LHCN-M2 (cell line): ENCODE data around the gene SP140. TPM values are rescaled to one million over a fixed set of nuclear protein-coding genes. Genes with fewer than 3 reads are reported as not detected.

Source experiments
- DNase-seq: peaks from one replicate; pipeline ENCODE4 v3.0.0-alpha.2; 2012; ENCODE audit warnings: low read depth
- total RNA-seq: library from RNA; depleted of rRNA; stranded (reverse); fragments of >200 nt; gene quantifications from 2 replicates; pipeline ENCODE4 v1.2.3, GENCODE V29; 2014

The SP140 gene
- total RNA-seq, 1 experiment from 2014 or later, result 0.34 TPM

DNA sequence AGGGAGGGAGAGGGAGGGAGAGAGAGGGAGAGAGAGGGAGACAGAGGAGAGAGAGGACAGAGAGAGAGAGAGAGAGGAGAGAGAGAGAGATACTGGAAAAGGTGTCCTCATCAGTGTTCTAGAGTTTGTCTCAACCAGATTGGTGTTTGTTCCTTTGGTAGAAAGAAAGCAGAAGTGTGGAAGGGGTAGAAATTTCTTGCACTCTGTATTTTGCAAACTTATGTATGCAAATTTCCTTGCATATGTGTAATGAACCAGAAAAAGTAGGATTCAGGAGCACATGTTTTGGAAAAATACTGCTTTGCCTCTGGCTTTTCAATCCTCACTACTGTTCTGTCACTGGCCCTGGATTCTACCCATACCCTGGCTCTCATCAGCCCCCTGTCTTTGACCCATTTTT lies 1.1 kb upstream of the SP140 start:
- DNase-seq, result no peak

DNA sequence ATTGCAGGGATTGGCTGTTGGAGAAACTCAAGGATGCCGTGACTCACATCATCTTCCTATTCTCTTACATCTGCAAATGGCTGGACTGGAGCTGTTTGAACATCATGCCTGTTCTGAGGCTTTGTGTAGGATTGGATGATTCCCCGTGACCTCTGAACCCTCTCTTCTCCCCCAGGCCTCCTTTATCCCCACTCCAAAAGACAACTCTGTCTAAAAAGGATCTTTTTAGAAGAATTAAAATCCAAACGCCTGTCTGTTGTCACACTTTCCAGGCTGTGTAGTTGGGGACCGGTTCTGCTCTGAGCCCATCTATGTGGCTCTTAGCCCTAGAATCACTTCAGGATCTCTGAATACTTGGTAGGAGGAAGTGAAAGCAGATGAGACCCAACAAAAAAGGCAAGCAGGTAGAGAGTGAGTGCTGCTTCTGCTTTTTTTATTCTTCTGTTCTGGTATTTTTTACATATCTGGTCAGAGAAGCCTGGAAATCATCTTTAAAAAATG lies 565 bp downstream of the SP140 start:
- DNase-seq, result no peak

DNA sequence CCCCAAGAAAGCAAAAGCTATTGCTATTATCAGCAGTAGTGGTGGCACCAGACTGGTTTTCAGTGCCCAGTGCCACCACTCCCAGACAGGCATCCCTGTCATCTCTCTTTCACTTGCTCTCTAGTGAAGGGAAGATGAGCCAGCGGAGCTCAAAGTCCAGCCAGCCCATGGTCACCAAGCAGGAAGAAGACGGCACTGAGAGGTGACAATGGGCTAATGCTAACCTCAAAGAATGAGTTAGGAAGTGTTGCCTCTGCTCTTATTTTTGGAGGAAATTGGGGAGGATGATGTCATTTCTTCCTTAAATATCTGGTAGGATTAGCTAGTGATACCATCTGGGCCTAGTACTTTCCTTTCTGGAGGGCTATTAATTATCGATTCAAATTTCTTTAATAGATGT lies 1.7 kb downstream of the SP140 start:
- DNase-seq, result no peak

DNA sequence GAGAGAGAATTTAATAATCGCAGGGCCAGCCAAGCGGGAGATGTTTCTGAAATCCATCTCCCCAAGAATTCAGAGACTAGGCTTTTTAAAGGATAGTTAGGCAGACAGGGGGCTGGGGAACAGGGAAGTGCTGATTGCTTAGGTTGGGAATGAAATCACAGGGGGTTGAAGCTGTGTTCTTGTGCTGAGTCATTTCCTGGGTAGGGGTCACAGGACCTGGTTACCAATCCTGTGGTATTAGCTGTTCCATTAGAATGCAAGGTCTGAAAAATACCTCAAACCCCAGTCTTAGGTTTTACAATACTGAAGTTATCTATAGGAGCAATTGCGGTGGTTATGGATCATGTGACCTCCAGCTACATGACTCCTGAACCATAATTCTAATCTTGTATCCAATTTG lies 4.6 kb downstream of the SP140 start:
- DNase-seq, result peak; percentile 58

DNA sequence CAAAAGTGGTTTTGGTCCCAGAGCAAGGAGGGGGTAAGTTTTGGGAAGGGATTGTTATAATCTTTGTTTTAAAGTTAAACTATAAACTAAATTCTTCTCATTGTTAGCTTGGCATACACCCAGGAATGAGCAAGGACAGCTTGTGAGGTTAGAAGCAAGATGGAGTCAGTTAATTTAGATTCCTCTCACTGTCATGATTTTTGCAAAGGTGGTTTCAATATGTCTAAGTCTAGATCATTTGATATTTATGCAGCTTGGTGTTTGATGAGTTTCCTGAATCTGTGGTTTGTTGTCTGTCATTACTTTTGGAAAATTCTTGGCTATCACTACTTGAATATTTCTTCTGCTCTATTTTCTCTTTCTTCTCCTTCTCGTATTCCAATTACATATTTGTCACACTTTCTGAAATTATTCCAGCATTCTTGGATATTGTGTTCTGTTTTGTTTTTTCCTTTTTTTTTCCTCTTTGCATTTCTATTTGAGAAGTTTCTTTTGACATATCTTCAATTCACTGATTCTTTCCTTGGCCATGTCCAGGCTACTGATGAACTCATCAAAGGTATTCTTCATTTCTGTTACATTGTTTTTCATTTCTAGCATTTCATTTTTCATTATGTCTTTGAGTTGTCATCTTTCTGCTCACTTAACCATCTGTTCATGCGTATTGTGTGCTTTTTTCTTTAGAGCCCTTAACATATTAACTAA lies 5.1 kb downstream of the SP140 start:
- DNase-seq, result peak; percentile 6

DNA sequence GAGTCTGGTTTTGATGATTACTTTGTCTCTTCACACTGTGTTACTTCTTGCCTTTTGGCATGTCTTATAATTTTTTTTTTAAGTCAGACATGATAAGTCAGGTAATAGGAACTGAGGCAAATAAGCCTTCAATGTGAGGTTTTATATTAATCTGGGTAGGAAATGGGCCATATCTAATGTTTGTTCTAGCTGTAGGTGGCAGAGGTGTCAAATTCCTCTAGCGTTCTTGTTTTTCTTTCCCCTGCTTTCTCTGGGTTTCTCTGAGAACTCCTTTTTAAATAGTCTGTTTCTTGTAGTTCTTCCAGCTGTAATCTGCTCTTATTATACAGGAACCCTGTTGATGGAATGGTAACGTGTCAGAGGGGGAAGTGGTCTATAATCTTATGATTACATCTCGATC lies 5.7 kb downstream of the SP140 start:
- no peak for DNase-seq

DNA sequence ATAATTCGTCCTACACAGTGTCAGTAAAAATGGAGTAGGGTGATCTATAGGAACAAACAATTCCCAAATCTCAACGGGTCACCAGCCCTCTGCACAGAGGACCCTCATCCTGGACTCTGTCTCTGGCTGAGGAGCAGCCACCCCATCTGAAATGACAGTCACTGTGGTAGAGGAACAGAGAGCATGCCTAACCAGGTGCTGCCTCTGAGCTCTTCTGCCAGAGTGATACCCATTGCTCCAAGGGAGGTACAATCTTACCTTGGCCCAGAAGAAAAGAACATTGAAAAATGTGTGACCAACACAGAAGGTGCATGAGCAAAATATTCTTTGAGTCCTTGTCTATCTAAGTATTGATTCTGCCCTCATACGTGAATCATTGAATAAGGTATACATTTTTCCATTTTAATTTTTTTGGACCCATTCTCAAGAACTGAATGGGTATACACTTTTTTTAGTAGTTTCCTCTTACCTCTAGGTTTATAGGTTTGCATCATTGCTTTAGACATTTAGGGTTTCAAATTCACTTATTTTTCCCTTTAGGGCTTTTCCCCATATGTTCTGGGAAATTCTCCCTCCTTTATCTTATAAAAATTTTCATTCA lies 8.7 kb downstream of the SP140 start:
- DNase-seq, result no peak

DNA sequence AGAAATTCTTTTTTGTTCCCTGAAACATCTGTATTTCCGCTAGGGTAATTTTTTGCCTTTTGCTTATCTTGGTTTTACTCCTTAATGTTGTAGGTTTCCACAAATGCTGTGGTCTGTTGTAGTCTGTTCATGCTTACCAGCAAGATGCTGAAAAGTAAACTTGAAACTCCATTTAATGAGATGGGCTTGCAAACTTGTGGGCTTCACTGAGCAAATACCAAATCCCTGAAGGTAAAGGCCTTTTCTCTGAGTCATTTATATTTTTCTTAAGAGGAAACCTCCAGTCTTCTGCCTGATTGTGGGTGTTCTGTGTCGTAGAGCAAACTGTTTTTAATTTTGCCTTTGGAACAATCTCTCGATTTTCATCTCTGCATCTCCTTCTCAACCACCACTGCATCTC lies 9.3 kb downstream of the SP140 start:
- no peak for DNase-seq

DNA sequence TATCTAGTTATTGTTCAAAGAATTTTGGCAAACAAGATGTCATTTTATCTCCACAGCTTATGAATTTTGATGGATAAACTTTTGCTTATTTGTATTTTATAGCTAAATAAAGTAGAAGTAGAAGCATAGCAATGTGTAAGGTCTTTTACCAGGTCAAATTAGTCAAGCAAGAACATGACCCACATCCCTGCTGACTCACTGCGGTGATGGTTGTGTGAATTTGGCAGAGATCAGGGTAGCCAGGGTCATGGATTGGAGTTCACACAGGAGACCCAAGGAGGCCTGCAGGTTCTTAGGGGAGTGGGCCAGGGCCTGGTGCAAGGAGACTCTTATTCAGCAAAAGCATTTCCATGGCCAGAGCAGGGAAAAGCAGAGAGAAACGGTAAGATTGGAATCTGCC lies 18.7 kb downstream of the SP140 start:
- peak; percentile 42 for DNase-seq

DNA sequence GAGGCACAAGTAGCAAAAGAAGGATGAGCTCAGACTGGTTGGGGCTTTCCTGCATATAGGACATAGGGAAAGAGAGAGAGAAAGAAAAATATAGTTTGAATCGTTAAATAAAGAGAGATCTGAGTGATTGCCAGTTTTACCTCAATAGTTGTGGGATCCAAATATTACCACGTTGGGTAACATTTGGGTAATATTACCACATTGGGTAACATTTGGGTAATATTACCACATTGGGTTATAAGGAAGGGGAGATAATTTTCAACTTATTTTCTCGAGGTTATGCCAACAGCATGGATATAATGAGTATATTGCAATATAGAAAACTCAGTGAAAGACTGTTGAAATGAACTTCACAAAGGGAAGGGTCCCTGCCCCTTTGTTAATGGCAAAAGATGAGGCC lies 20.7 kb downstream of the SP140 start:
- DNase-seq, result no peak

DNA sequence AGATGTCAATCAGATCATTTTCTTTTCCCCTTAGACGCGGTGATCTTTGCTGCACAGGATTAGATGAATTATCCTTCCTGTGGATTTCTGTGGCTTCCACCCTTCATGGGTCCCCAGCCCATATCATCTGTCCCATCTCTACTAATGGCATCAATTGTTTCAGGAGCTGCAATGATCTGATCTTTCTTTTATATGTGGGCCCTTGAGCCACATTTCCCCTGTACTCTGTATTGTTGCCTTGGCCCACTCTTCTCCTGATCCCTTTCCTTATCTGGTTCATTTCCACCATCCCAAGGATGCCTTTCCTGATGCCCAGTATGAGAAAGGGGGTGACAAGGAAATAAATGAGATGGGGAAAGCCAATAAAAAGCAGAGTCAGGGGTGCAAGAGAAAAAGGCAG lies 24.7 kb downstream of the SP140 start:
- no peak for DNase-seq

DNA sequence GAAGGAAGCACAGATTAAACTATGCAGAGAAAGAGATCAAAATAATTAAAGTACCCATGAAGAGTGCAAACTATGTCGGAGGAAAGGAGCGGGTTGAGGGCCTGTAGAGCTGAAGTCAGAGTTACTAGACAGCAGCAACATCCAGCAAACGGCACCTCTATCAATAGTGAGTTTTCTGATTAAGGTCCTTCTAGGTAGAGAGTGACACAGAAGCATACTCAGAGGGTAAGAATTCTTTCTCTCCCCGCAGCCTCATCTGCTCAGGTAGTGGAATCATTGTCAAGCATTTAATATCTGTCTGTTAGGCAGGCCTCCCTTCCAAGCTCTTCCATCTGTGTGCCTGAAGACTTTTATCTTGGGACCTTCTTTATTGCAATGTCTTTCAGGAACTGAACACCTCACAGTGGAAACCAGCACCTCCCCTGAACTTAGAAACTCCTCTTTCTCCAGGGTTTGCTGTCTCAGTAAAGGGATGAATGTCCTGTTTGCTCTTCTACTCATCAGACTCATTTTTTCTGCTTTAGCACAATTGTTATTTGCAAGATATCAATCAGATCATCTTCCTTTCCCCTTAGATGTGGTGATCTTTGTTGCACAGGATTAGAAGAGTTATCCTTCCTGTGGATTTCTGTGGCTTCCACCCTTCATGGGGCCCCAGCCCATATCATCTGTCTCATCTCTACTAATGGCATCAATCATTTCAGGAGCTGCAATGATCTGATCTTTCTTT lies 28.8 kb downstream of the SP140 start:
- DNase-seq, result no peak

DNA sequence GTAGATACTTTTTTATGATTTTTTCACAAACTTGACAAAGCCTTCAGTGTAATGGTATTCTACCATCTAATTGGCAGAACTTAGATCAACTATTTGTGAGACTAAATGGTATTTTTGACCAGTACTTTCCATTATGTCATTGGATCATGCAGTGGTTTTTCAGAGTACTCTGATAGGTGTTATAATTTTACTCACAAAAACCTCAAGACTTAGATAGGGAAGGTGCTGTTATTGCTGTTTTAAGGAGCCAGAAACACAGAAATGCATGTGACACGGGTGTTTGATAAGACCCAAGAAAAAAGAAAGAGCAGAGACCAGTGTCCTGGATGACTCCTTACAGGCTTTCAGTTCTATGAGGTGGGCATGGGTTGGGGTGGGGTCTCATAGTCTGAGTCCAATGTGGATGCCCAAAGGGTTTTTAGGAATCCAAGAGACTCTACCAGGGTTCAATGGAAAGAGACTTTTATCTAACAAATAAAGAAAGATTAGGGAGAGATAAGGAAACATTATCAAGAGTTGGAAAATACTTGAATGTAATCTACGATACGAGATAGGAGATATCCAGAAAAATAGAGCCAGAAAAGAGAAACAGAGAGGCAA lies 31.3 kb downstream of the SP140 start:
- no peak for DNase-seq

DNA sequence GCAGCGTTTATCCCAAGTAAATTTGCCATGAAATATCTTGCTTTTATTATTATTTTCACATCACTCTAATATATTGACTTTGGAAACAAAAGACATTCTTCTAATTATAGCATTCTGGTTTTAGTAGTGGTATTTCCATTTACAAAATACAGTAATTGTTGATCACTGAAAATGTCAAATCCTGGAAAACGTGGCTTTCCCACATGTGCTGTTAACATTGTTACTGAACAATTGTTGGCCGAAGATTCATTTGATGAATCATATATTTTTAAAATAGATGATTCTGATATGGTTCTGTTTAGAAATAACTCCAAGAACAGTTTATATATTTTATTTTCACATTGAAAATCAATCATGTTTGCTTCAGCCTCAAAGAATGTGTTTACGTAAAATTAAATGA lies 32.9 kb downstream of the SP140 start:
- DNase-seq, result no peak

DNA sequence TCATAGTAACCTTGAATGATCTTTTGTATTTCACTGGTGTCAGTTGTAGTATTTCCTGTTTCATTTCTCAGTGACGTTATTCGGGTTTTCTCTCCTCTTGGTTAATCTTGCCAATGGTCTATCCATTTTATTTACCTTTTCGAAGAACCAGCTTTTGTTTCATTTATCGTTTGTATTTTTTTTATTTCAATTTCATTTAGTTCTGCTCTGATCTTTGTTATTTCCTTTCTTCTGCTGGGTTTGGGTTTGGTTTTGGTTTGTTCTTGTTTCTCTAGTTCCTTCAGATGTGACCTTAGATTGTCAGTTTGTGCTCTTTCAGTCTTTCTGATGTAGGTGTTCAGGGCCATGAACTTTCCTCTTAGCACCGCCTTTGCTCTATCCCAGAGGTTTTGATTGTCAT lies 36.7 kb downstream of the SP140 start:
- no peak for DNase-seq

DNA sequence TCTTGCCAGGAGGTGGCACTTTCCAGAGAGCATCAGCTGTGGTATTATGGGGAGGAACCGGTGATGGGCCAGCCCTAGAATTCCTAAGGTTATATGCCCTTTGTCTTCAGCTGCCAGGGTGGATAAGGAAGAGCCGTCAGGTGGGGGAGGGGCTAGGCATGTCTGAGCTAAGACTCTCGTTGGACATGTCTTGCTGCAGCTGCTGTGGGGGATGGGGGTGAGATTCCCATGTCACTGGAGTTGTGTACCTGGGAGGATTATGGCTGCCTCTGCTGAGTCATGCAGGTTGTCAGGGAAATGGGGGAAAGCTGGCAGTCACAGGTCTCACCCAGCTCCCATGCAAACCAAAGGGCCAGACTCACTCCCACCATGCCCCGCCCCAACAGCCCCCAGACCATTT lies 39.4 kb downstream of the SP140 start:
- DNase-seq, result peak; percentile 19

DNA sequence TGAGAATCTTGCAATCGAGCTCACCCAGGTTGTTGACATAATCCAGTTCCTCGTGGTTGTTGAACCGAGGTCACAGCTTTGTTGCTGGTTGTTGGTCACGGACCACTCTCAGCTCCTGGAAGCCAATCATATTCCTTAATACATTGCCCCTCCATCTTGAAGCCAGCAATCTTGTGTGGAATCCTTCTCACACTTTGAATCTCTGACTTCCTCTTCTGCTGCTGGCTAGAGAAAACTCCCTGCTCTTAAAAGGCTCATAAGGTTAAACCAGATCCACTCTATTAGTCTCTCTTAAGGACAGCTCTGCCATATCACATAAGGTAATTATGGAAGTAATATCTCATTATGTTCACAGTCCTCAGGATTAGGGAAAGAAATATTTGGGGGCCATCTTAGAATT lies 41.1 kb downstream of the SP140 start:
- no peak for DNase-seq

DNA sequence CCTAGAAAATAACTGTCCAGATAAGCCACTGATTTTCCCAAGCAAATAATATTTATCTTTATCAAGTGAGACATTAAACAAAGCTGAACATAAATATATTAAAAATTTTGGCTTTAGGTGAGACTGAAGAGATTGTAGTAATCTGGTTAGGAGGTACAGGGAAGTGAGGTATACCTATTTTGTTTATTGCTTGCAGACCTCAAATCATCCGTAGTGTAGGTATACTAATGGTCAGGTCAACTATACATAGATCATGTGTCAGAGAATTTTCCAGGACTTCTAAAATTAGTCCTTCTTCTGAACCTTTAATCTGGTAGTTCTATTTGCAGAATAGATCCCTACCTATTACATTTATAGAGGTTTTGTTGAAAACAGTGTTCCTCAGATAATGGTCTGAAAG lies 41.5 kb downstream of the SP140 start:
- no peak for DNase-seq

DNA sequence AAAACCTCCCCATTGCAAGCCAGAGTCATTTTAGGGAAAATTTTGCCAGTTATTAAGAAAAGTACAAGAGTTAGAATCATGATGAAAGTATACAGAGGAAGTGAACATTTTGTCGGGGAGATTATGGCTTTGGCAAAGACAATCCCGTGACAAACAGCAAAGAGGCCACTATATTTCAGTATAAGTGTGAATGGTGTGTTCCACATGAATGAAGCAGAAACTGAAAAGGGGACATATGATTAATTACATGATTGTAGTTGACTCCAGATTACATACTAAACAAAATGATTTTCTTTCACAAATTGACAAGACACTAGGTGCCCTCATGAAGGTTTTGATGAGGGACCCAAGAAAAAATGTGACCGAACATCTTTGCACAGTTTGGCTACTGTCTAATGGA lies 42.0 kb downstream of the SP140 start:
- no peak for DNase-seq

DNA sequence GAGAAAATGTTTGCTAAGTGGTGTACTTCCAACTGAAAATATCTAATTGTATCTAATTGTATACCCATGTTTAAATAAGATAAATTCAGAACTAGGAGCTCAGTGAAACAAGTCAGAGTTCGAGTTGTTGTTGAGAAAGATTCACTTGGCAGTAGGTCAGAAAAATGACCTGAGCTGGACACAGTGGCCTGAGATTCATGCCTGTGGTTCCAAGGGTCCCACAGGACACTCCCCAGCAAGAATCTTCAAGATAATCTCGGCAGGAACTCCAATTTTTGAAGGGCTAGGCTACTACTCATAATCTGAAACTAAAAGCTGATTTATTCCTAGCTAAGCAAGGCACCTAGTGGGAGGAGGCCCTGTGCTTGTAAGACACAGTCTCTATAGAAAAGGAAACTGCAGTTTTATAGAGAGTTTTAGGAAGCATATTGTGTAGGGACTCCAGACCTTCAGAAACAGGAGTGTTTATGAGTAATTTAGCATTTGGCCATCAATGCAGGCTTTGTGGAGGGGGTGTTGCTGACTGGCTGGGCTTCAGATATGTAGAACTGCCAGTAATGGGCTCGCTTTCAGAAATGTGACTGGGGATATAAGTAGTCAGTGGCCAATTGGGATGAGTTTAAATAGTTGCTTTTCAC lies 43.2 kb downstream of the SP140 start:
- DNase-seq, result peak; percentile 26

DNA sequence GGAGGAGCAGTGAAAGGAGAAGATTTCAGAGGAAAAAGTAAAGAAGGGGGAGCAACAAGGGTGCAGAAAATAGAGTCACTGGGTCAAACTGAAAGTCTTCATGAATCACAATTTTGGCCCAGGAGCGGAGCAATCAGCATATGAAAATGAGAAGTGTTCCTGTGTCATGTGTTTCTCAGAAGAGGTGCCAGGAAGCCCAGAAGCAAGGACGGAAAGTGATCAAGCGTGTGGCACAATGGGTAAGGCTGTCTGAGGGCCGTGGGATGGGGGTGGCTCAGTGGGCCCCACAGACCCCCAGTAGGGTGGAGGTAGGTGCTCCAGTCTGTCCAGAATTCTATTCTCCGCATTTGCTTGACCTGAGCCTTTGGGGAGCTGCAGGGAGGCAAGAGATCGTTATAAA lies 44.2 kb downstream of the SP140 start:
- no peak for DNase-seq

DNA sequence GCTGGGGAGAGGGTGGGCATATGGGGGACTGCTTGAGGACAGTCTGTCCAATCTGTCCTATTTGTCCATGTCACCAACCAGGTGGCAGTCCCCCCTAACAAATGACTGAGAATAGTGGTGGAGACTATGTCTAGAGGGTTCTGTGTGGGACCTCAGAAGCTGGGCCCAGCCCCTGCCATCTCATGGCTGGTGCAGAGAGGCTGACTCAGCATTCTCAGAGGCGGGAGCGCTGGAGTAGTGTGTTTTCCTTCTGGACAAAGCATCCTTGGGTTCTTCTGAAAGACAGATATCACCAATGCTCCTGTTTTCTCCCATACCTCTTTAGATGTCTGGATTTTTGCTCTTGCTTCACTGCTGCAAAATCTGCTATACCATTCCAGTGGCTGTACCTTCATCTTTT lies 57.4 kb downstream of the SP140 start:
- DNase-seq, result no peak
